EH (cell line): ENCODE data around the gene FANCI.

Source experiments
- DNase-seq: peaks from one replicate; pipeline ENCODE4 v3.0.0-alpha.2; 2015; ENCODE audit warnings: low read depth

The FANCI gene

DNA sequence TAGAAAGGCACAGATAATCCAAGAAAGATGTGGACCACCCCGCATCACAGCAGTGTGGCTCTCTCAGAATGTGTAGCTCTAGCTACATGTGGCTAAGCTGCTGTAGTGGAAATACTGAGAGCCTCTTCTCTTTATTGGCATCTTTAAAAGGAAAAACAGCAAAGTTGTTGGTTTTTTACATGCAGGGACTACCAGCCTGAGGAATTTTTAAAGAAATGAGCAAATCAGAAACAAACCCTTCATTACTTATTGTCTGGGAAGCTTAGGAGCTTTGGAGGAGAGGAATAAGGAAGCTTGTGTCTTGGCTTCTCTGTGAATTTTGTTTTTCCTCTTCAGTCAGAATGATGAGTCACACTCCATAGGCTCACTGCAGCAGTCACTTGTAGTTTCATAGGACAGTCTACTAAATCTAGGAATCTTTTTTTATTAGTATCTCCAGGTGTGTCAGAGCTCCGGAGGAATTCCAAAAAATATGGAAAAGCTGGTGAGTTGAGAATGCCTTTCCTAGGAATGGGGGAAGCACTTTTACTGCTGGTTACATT is 63.3 kb downstream of the FANCI start:
- peak; percentile 67 for DNase-seq

DNA sequence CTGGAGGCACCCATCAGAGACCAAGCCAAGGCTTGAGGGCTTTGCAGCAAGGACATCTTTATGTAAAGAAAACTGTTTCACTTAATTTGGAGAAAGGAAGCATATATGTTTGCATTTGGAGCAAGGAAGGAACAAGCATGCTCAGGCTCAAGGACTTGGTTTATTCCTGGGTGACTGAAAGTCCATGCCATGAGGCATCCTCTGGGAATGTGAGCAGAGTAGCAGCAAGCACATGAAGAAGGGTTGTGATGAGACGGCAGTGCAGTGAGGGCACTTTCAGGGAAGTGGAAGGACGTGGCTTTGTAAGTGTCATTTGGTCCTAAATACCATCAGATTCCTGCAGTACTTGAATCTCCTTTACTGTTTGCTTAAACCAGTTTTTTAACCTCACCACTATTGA is 64.0 kb downstream of the FANCI start:
- peak; percentile 89 for DNase-seq

DNA sequence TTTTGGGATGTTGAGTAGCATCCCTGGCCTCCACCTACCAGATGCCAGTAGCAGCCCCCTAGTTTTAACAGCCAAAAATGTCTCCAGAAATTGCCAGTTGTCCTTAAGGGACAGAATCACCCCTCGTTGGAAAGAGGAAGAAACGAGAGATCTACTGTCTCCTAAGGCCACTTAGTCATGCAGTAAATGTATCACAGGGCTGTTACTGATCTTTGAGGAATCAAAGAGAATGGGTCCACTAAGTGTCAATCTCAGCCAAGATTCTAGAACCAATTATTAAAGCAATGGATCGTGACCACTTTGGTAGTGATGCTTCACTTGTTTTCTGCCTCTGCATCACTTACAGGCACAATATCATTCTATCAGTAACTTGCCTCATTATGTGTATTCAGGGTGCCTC is 64.5 kb downstream of the FANCI start:
- DNase-seq: peak; percentile 12

DNA sequence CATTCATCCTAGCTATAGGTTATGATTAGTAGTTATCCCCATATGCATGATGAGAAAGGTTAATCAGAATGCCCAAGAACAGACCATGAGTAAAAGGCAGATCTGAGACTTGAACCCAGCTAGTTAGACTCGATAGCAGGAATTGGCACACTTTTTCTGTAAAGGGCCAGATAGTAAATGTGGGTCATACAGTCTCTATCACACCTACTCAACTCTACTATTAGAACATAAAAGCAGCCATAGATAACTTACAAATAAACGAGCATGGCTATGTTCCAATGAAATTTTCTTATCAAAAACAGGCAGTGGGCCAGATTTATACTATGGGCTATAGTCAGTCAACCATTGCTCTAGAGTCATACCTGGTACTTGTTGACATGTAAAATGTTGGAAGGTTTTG is 66.2 kb downstream of the FANCI start:
- DNase-seq: no peak

GRCh38 chr15:89315375-89315929 is 71.7 kb downstream of the FANCI start:
- no peak for DNase-seq

GRCh38 chr15:89316504-89316903 is 72.7 kb downstream of the FANCI start:
- no peak for DNase-seq

GRCh38 chr15:89317186-89317720 is 73.5 kb downstream of the FANCI start:
- no peak for DNase-seq

- DNase-seq: no peak
Observed at GRCh38 chr15:89319678-89320077, 75.9 kb downstream of the FANCI start.

DNA sequence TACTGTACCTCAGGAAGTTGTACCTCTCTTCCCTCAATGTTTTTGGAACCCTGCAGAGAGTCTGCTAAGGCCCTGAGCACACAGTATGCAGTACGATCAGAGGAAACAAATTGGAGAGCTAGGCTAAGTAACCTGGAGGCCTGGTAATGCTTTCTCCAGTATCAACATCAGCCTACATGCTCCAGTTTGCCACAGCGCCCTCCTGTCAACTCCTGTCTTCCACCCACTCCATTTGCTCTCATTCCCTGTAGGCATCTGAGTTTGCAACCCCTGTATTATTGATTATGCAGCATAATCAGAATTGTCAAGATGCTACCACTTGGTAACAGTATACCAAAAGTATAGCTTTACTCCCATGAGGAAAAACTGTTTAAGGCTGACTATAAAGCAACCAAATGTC is 76.4 kb downstream of the FANCI start:
- no peak for DNase-seq

- DNase-seq: no peak
Observed at GRCh38 chr15:89321521-89322410, 78.0 kb downstream of the FANCI start.

GRCh38 chr15:89322822-89323221 is 79.0 kb downstream of the FANCI start:
- no peak for DNase-seq

- no peak for DNase-seq
Observed at GRCh38 chr15:89323825-89324224, 80.0 kb downstream of the FANCI start.

GRCh38 chr15:89325039-89325803 is 81.4 kb downstream of the FANCI start:
- DNase-seq: no peak

GRCh38 chr15:89326316-89326715 is 82.5 kb downstream of the FANCI start:
- DNase-seq: no peak

- no peak for DNase-seq
Observed at GRCh38 chr15:89327113-89327512, 83.3 kb downstream of the FANCI start.

DNA sequence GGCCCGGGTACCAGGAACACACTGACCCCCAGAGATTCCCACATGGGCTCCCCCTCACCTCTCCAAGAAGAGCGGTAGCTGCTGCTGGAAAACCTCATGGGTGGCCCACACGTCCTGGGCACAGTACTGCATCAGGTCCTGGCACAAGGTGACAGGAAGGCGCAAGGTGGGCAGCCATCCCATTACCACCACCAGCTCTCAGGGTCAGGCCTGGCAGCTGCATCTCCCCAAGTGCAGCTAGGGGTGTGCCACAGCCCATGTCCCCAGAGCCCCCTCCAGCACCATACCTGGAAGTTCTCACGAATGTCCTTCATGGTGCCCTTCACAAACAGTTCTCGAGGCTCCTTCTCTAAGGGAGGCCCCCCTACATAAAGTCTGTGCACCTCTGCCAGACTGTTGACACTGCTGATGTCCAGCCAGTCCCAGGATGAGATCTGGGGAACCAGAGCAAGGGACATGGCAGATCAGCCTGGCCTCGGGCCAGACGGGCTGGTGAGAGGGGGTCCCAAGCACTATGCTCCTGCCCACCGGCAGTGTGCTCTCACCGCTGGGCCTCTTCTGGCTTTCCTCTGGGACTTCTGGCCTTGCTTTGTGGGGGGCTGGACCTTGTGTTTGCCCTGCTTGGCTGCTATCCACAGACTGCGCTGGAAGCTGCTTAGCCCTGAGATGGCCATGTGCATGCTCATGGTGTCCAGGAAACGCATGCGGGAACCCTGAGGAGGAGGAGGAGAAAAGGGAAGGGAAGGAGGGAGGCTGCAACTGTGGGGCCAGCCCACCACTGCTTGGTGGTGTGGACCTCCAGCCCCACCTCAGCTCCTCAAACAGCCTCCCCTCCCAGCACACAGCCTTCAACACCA is 84.8 kb downstream of the FANCI start:
- no peak for DNase-seq

DNA sequence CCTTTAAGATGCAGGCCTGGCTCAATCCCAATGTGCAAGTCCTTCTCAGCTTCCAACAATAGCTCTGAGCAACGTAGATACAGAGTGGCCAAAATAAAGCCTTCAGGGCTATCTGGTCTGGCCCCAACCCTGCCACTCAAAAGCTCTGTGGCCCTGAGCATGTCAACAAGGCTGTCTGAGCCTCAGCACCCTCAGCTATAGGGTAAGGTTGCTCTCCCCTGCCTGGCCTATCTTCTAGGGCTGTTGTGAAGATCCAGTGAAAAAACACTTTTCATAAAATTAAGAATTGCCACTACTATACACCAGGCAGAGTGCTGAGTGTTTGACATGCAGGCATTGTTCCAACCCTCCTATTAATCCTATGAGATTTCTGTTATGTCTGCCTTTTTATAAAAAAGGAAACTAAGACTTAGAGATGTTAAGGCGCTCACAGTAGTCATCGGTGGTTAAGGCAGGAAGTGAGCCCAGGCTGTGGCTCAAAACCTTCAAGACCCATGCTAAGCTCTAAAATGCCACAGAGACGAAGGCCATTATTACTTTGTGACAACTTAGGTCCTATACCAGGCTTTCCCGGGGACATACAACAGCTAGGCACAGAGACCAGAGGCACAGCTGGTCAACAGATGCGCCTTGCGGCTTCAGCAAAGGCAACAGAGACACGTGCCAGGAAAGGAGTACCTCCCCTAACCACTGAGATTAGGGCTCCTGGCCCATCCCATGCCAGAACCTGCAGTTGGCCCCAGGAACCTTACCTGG is 85.7 kb downstream of the FANCI start:
- DNase-seq: no peak

DNA sequence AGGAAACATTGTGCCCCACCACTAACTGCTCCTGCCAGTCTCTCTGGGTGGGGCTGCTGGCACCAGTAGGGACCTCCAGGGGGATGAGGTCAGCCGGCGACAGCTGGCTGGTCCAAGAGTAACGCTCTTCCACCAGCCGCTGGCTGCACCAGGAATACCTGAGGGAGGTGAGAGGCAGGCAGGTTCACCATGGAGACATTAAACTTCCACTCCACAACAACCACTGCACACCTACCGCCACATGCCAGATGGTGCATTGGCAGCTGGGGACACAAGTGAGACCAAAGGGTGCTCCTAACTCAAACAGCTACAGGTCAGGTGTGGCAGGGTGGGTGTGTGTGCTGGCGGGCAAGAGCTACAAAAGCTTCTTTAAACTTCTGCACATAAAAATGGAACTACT is 86.3 kb downstream of the FANCI start:
- DNase-seq: no peak

DNA sequence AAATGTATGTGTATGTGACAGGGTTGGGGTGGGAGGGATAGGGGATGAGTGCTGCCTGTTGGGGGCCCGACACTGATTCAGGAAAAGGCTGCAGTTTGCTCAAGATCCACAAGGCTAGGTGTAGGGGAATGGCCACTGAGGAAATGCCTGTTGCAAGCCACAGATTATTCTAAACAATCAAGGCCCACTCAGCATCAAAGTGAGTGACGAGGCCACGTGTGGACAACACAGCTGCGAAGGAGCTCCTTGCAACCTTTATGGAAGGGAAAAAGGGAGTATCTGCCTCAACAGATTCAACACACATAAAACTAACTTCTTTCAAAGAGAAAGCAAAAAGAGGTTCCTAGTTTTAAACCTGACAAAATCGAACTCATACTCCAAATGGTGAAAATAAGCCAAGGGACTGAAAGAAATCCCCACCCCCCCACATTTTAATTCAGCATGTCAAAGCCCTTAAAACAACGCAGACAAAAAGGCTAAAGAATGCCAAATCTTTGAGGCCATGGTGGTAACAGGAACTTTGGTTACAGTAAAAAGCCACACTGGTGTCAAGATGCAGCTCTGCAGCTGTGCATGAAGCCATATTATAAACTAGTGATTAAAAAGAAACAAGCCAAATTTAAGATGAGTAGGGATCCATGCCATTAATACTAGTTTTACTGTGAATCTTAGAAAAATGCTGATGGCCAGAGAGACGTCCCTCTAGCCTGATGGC is 87.3 kb downstream of the FANCI start:
- peak; percentile 9 for DNase-seq

- DNase-seq: peak; percentile 28
Observed at GRCh38 chr15:89332446-89332845, 88.7 kb downstream of the FANCI start.
